Measurements from ENCODE around the gene FHIT.
"Not testable (repeated sequence)": the region's sequence is repeated elsewhere in the genome, so short reads cannot be mapped to it uniquely, and the experiment has no call there.

Gene FHIT

DNA sequence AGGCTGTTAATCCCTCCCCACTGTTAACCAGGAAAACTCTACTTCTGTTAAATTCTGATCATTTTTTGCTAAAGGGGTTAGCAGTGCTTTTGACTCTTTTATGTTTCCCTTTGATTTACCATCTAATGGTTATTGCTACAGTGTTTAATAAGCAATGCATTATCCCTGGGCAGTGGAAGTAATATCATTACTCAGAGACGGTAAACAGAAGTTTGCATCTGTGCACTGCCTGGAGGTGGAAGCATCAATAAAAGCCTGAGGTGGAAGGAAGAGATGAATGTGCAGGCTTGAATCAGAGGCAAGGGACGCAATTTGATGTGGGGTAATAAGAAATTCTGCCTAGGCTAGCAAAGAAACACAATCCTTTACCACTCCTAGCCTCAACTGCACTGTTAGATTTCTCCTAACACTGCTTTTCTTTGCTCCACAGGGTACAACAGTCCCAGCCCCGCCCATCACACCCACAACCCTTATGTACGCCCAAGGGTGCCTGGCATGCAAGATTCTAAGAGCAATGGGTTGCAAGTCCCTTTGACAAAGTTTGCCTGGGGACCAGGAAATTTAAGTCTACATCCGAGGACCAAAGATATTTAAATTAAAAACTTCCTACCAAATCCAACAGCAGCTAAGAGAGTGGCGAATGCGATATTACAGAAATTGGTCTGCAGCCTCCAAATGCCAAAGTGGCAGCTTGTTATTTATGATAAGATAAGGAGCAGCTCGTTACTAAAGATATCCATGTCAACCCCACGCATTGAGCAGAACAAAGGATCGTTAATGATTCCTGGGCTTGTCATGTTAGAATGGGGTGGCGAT is 261.4 kb downstream of the FHIT start:
- no peak overlapping the region for H3K4me3 ChIP-seq (ENCODE audit: low read length)
- no peaks in the 10 kb centered on the region for H3K9me2 ChIP-seq (replicated peaks; ENCODE audit: control insufficient read depth, low read length)
- no peak overlapping the region for H3K27ac ChIP-seq (ENCODE audit: low read depth, low read length)
- H3K36me3 ChIP-seq (ENCODE audit: control insufficient read depth, low read length): no peaks in the 10 kb centered on the region
- no peaks in the 10 kb centered on the region for H3K4me1 ChIP-seq (ENCODE audit: control insufficient read depth, low read length)
- no peaks in the 10 kb centered on the region for H3K27me3 ChIP-seq (ENCODE audit: control insufficient read depth, low read length)
- no peaks in the 10 kb centered on the region for H3F3A ChIP-seq (ENCODE audit: control insufficient read depth, insufficient read depth)
- H3K79me2 ChIP-seq (ENCODE audit: control insufficient read depth, low read length): no peaks in the 10 kb centered on the region
- TF ChIP-seq EZH2phosphoT487 (IDR thresholded peaks at IDR 0.05; ENCODE audit: borderline replicate concordance, low read length): no peak
- TF ChIP-seq, protein P1, sequence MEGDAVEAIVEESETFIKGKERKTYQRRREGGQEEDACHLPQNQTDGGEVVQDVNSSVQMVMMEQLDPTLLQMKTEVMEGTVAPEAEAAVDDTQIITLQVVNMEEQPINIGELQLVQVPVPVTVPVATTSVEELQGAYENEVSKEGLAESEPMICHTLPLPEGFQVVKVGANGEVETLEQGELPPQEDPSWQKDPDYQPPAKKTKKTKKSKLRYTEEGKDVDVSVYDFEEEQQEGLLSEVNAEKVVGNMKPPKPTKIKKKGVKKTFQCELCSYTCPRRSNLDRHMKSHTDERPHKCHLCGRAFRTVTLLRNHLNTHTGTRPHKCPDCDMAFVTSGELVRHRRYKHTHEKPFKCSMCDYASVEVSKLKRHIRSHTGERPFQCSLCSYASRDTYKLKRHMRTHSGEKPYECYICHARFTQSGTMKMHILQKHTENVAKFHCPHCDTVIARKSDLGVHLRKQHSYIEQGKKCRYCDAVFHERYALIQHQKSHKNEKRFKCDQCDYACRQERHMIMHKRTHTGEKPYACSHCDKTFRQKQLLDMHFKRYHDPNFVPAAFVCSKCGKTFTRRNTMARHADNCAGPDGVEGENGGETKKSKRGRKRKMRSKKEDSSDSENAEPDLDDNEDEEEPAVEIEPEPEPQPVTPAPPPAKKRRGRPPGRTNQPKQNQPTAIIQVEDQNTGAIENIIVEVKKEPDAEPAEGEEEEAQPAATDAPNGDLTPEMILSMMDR (IDR thresholded peaks at IDR 0.05; ENCODE audit: low read depth, low read length, poor library complexity, severe bottlenecking): no peak
- no peak overlapping the region for H3K4me2 ChIP-seq (ENCODE audit: low read length)
- H3K9me3 ChIP-seq (ENCODE audit: control insufficient read depth, insufficient read depth, low read length): no peaks in the 10 kb centered on the region
- no peaks in the 10 kb centered on the region for H4K20me1 ChIP-seq (ENCODE audit: control insufficient read depth, insufficient read depth, low read depth, low read length)

DNA sequence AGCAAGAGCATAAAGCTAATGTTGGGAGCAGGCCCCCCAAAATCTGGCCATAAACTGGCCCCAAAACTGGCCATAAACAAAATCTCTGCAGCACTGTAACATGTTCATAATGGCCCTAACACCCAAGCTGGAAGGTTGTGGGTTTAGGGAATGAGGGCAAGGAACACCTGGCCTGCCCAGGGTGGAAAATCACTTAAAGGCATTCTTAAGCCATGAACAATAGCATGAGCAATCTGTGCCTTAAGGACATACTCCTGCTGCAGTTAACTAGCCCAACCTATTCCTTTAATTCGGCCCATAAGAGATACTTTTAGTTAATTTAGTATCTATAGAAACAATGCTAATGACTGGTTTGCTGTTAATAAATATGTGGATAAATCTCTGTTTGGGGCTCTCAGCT is 264.1 kb downstream of the FHIT start:
- H3K27me3 ChIP-seq (ENCODE audit: control insufficient read depth, low read length); H3K27ac ChIP-seq (ENCODE audit: low read depth, low read length); H3K9me2 ChIP-seq (replicated peaks; ENCODE audit: control insufficient read depth, low read length); H3K9me3 ChIP-seq (ENCODE audit: control insufficient read depth, insufficient read depth, low read length); H4K20me1 ChIP-seq (ENCODE audit: control insufficient read depth, insufficient read depth, low read depth, low read length); H3F3A ChIP-seq (ENCODE audit: control insufficient read depth, insufficient read depth); H3K36me3 ChIP-seq (ENCODE audit: control insufficient read depth, low read length); H3K79me2 ChIP-seq (ENCODE audit: control insufficient read depth, low read length); H3K4me3 ChIP-seq (ENCODE audit: low read length); H3K4me1 ChIP-seq (ENCODE audit: control insufficient read depth, low read length); H3K4me2 ChIP-seq (ENCODE audit: low read length): not testable (repeated sequence)

DNA sequence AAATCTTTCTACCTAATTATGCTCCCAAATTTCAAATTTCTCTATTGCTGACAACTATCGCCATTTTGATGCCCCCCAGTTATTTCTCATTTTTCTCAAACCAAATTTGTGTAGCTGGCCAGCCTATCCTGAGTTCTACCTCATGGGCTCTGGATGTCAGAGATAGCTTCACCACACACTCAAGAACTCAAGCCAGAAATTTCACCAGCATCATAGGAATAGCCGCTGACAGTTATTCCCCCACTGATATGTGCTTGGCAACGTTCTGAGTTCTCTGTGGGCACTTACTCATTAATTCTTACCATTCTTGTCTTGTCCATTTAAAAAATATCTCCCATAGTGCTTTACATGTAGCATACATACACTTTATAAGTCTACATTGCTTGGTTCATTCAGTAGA is 264.7 kb downstream of the FHIT start:
- H3K27me3 ChIP-seq (ENCODE audit: control insufficient read depth, low read length): no peaks in the 10 kb centered on the region
- no peaks in the 10 kb centered on the region for H4K20me1 ChIP-seq (ENCODE audit: control insufficient read depth, insufficient read depth, low read depth, low read length)
- H3K79me2 ChIP-seq (ENCODE audit: control insufficient read depth, low read length): no peaks in the 10 kb centered on the region
- H3K4me1 ChIP-seq (ENCODE audit: control insufficient read depth, low read length): no peaks in the 10 kb centered on the region
- no peaks in the 10 kb centered on the region for H3F3A ChIP-seq (ENCODE audit: control insufficient read depth, insufficient read depth)
- H3K27ac ChIP-seq (ENCODE audit: low read depth, low read length): no peak overlapping the region
- no peak overlapping the region for H3K4me3 ChIP-seq (ENCODE audit: low read length)
- H3K4me2 ChIP-seq (ENCODE audit: low read length): no peak overlapping the region
- no peaks in the 10 kb centered on the region for H3K9me3 ChIP-seq (ENCODE audit: control insufficient read depth, insufficient read depth, low read length)
- H3K36me3 ChIP-seq (ENCODE audit: control insufficient read depth, low read length): no peaks in the 10 kb centered on the region
- H3K9me2 ChIP-seq (replicated peaks; ENCODE audit: control insufficient read depth, low read length): no peaks in the 10 kb centered on the region
- TF ChIP-seq, protein P1 (IDR thresholded peaks at IDR 0.05; ENCODE audit: low read depth, low read length, poor library complexity, severe bottlenecking): no peak
- no peak for TF ChIP-seq EZH2phosphoT487 (IDR thresholded peaks at IDR 0.05; ENCODE audit: borderline replicate concordance, low read length)

DNA sequence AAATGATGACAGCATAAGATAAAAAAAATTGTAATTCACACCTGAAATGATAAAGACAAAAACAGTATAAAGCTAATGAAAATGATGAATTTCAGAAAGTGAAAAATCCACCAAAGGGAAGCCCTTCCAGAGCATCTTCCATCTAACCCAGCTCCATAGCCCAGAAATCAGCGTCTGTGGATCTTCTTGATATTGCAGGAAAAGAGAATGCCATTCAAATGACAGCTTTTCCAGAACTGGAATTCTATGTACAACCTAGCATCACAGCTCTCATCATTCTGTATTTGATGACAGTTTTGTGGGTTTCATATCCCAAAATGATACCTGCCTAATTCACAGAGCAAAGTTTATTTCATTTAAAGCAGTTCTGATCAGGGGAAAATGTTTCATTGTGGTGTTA is 267.3 kb downstream of the FHIT start:
- no peaks in the 10 kb centered on the region for H3K27me3 ChIP-seq (ENCODE audit: control insufficient read depth, low read length)
- H3K27ac ChIP-seq (ENCODE audit: low read depth, low read length): no peak overlapping the region
- no peak overlapping the region for H3K4me3 ChIP-seq (ENCODE audit: low read length)
- TF ChIP-seq, protein P1 (IDR thresholded peaks at IDR 0.05; ENCODE audit: low read depth, low read length, poor library complexity, severe bottlenecking): no peak
- H3K4me2 ChIP-seq (ENCODE audit: low read length): no peak overlapping the region
- H3K36me3 ChIP-seq (ENCODE audit: control insufficient read depth, low read length): no peaks in the 10 kb centered on the region
- no peaks in the 10 kb centered on the region for H3K9me2 ChIP-seq (replicated peaks; ENCODE audit: control insufficient read depth, low read length)
- H3K4me1 ChIP-seq (ENCODE audit: control insufficient read depth, low read length): no peaks in the 10 kb centered on the region
- no peaks in the 10 kb centered on the region for H3K79me2 ChIP-seq (ENCODE audit: control insufficient read depth, low read length)
- no peaks in the 10 kb centered on the region for H3F3A ChIP-seq (ENCODE audit: control insufficient read depth, insufficient read depth)
- no peaks in the 10 kb centered on the region for H3K9me3 ChIP-seq (ENCODE audit: control insufficient read depth, insufficient read depth, low read length)
- H4K20me1 ChIP-seq (ENCODE audit: control insufficient read depth, insufficient read depth, low read depth, low read length): no peaks in the 10 kb centered on the region
